Measurements from ENCODE around the gene BRD1. TPM values are rescaled to one million over a fixed set of nuclear protein-coding genes. Genes with fewer than 3 reads are reported as not detected.

BRD1 gene
- total RNA-seq, 4 donors from 2014 or later, result 69.3 to 116 (median 81.1) TPM

DNA sequence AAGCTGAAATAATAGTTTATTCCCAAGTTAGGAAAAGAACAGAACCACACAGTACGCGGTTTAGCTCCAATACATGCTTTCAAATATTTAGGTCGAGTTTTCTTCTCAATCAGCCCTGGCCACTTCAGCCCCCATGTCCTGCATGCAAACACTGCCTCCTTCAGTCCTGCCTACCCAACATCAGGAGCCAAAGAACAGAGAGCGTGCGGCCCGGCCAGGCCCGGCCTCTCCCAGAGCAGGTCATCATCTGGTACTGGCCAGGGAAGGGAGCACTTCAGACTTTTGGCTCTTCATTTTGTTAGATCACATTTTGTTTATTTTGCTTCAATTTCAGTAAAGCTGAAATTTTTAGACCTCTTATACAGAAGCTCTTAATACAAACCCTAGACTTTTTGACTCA is 6.7 kb downstream of the BRD1 start:
- Histone ChIP-seq H3K27me3 (no peaks in the 10 kb centered on the region), H3K36me3 (peaks cover 74% of the 10 kb centered on the region), H3K27ac (no peak overlapping the region)

DNA sequence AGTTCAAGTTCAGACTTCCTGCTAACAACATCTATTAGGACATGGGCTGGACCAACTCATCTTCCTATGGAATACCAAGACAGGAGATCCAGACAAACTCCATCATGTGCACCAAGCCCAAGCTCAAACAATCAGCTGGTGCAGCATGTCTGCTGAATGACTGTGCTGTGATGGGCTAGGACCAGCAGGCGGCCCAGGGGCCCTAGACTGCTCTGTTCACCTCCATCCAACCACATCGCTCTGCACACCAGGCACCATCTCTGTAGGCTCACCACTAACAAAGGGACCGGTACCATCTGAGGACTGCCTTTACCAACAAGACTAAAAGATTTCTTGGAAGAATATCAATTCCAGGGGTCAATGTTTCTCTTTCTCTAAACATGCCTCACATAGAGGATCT is 10.3 kb downstream of the BRD1 start:
- no peak for TF ChIP-seq POLR2A (IDR thresholded peaks at IDR 0.05)
- TF ChIP-seq EP300 (IDR thresholded peaks at IDR 0.05), result no peak
- TF ChIP-seq, protein P1, sequence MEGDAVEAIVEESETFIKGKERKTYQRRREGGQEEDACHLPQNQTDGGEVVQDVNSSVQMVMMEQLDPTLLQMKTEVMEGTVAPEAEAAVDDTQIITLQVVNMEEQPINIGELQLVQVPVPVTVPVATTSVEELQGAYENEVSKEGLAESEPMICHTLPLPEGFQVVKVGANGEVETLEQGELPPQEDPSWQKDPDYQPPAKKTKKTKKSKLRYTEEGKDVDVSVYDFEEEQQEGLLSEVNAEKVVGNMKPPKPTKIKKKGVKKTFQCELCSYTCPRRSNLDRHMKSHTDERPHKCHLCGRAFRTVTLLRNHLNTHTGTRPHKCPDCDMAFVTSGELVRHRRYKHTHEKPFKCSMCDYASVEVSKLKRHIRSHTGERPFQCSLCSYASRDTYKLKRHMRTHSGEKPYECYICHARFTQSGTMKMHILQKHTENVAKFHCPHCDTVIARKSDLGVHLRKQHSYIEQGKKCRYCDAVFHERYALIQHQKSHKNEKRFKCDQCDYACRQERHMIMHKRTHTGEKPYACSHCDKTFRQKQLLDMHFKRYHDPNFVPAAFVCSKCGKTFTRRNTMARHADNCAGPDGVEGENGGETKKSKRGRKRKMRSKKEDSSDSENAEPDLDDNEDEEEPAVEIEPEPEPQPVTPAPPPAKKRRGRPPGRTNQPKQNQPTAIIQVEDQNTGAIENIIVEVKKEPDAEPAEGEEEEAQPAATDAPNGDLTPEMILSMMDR (IDR thresholded peaks at IDR 0.05), result no peak
- TF ChIP-seq POLR2AphosphoS5 (IDR thresholded peaks at IDR 0.05), result no peak
- Histone ChIP-seq H3K36me3 (peaks cover 59% of the 10 kb centered on the region), H3K27me3 (no peaks in the 10 kb centered on the region), H3K9me3 (no peaks in the 10 kb centered on the region), H3K4me1 (peaks cover 27% of the 10 kb centered on the region), H3K4me3 (no peak overlapping the region), H3K27ac (no peak overlapping the region)
- no peak for DNase-seq (ENCODE audit: low spot score in 2 of 2)
- 83% methylated on average over 2 of the region's 3 CpGs for WGBS

More for the DNA sequence above, 6.7 kb downstream of the BRD1 start:
- Histone ChIP-seq H3K4me1 (peaks cover 52% of the 10 kb centered on the region), H3K9me3 (no peaks in the 10 kb centered on the region), H3K4me3 (no peak overlapping the region)
- TF ChIP-seq EP300 (IDR thresholded peaks at IDR 0.05) (no peak), POLR2AphosphoS5 (IDR thresholded peaks at IDR 0.05) (no peak), POLR2A (IDR thresholded peaks at IDR 0.05) (no peak)
- TF ChIP-seq, protein P1 (IDR thresholded peaks at IDR 0.05), result no peak
- no peak for DNase-seq (ENCODE audit: low spot score in 2 of 2)
- 79% methylated on average over 7 of the region's 7 CpGs for WGBS

DNA sequence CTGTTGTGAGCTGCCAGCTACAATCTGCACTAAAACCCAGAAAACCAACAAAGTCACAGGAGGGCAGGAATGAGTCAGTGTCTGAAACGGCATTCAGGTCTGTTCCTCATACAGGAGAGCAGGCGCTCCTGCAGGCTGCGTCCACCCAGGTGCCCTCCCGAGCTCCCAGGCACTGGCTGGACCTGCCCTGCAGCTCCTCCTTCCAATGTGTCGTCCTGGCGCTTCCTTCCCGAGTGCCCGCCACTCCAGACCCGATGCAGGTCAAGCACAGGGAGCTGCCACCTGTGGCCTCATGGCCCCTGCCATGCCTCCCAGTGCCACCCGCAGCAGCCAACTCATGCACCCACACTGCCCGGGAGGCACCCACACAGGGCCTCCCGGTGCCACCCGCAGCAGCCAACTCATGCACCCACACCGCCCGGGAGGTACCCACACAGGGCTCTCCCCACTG is 12.0 kb downstream of the BRD1 start:
- Histone ChIP-seq H3K4me1 (peaks cover 19% of the 10 kb centered on the region), H3K9me3 (no peaks in the 10 kb centered on the region), H3K27me3 (no peaks in the 10 kb centered on the region), H3K27ac (no peak overlapping the region), H3K4me3 (no peak overlapping the region), H3K36me3 (peaks cover 50% of the 10 kb centered on the region)
- DNase-seq (ENCODE audit: low spot score in 2 of 2), result no peak
- TF ChIP-seq, protein P1 (IDR thresholded peaks at IDR 0.05), result no peak
- no peak for TF ChIP-seq EP300 (IDR thresholded peaks at IDR 0.05)
- no peak for TF ChIP-seq POLR2AphosphoS5 (IDR thresholded peaks at IDR 0.05)
- TF ChIP-seq POLR2A (IDR thresholded peaks at IDR 0.05), result no peak
- 64% methylated on average over 10 of the region's 15 CpGs for WGBS

DNA sequence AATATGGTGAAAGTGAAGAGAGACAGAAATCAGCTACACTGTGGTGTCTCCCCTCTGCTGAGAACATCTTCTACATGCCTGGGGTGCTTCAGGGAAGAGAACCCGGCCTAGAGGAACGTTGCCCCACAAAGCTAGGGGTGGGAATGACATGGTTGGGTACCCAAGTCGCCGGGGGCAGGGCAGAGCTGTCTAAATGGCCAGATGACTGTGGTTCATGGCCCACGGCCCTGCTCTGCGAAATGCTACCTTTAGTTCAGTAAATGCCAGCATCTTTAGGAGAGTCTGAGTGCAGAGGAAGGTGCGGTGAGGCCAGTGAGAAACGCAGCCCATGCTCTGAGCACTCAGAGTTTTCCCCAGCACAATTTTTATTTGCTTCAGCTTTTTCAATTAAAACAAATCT is 12.8 kb downstream of the BRD1 start:
- Histone ChIP-seq H3K4me1 (peaks cover 26% of the 10 kb centered on the region), H3K4me3 (no peak overlapping the region), H3K9me3 (no peaks in the 10 kb centered on the region), H3K27me3 (no peaks in the 10 kb centered on the region), H3K27ac (no peak overlapping the region), H3K36me3 (peaks cover 44% of the 10 kb centered on the region)
- 82% methylated on average over 8 of the region's 8 CpGs for WGBS
- DNase-seq (ENCODE audit: low spot score in 2 of 2), result no peak
- TF ChIP-seq EP300 (IDR thresholded peaks at IDR 0.05) (no peak), POLR2A (IDR thresholded peaks at IDR 0.05) (no peak), POLR2AphosphoS5 (IDR thresholded peaks at IDR 0.05) (no peak)
- TF ChIP-seq, protein P1 (IDR thresholded peaks at IDR 0.05), result no peak

DNA sequence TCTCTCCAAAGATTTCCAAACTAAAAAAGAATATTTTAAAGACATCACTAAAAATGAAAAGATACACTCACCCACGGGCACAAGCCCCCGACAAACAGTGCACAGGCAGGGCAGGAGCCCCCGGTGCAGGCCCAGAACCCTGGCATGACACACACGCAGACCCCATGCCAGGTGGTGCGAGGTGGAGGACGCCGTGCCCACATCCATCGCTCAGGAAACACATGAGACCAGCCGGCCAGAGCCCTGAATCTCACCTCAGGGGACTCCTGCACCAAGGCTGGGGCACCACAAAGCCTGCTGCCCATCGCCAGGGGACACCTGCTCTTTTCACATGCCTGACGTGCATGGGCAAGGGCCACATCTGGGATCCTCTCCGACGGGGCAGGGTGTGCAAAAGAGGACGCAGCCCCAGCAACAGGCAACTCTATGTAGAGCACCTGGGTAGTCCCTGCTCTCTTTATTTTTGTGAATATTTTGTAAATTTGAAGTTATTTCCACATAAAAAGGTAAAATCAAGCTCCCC is 13.4 kb downstream of the BRD1 start:
- H3K4me1 ChIP-seq, result peaks cover 26% of the 10 kb centered on the region
- no peaks in the 10 kb centered on the region for H3K9me3 ChIP-seq
- no peak overlapping the region for H3K27ac ChIP-seq
- WGBS, result 92% methylated on average over 7 of the region's 14 CpGs
- no peaks in the 10 kb centered on the region for H3K27me3 ChIP-seq
- DNase-seq (ENCODE audit: low spot score in 2 of 2), result no peak
- peaks cover 40% of the 10 kb centered on the region for H3K36me3 ChIP-seq
- H3K4me3 ChIP-seq, result no peak overlapping the region
- no peak for TF ChIP-seq EP300 (IDR thresholded peaks at IDR 0.05)
- no peak for TF ChIP-seq POLR2A (IDR thresholded peaks at IDR 0.05)
- TF ChIP-seq, protein P1 (IDR thresholded peaks at IDR 0.05), result no peak
- no peak for TF ChIP-seq POLR2AphosphoS5 (IDR thresholded peaks at IDR 0.05)

Data from suprapubic skin (tissue), 4 donors.